ENCODE data around the gene MRPL51. TPM values are rescaled to one million over a fixed set of nuclear protein-coding genes. Genes with fewer than 3 reads are reported as not detected.

MRPL51 gene
- total RNA-seq, 1 experiment from 2014 or later = 265 TPM

- no peak for TF ChIP-seq TCF7L2 (IDR thresholded peaks at IDR 0.05; ENCODE audit: borderline replicate concordance, extremely low read depth, insufficient read depth, insufficient read length)
- TF ChIP-seq MAX (IDR thresholded peaks at IDR 0.05) = no peak
- TF ChIP-seq POLR2A (IDR thresholded peaks at IDR 0.05; ENCODE audit: borderline replicate concordance, extremely low read depth, insufficient read depth, insufficient read length) = no peak
Observed at GRCh38 chr12:6524648-6525047, 31.6 kb upstream of the MRPL51 start (continued).

- Histone ChIP-seq H3K9me2 (ENCODE audit: insufficient read depth) (no peaks in the 10 kb centered on the region), H3K27ac (ENCODE audit: low read depth, low read length) (no peak overlapping the region), H3K79me2 (ENCODE audit: insufficient read depth, low read length) (no peaks in the 10 kb centered on the region), H3K4me1 (ENCODE audit: control insufficient read depth in 1 of 2, insufficient read depth in 2 of 2, low read length in 2 of 2) (no peaks in the 10 kb centered on the region), H3K4me2 (ENCODE audit: low read length) (no peak overlapping the region), H3K4me3 (replicated peaks in 1 of 2; ENCODE audit: low read depth in 1 of 2, low read length in 2 of 2) (no peak overlapping the region), H4K20me1 (ENCODE audit: insufficient read depth) (no peaks in the 10 kb centered on the region), H2AFZ (ENCODE audit: low read depth, low read length, poor library complexity, severe bottlenecking) (no peak overlapping the region), H3K36me3 (ENCODE audit: control insufficient read depth in 1 of 2, insufficient read depth in 2 of 2, low read length in 2 of 2) (peaks cover 74 to 79% of the 10 kb centered on the region in 2 experiments), H3K27me3 (ENCODE audit: insufficient read depth, low read length) (no peaks in the 10 kb centered on the region), H3K9me3 (ENCODE audit: control insufficient read depth in 1 of 2, insufficient read depth in 1 of 2, low read depth in 1 of 2, low read length in 2 of 2) (no peaks in the 10 kb centered on the region), H3K9ac (ENCODE audit: low read length) (no peak overlapping the region)
- no peak for ATAC-seq
- ChIA-PET POLR2A (interaction anchor here (1.2 to 1.5 kb wide), 2 partner anchors 9 to 10 kb away, joined by 3 to 5 read pairs; partner anchors contain the start of gene GAPDH), RAD21 (ENCODE audit: low non-redundant PET in 1 of 2, low total read pairs in 2 of 2, uncharacterized antibody in 2 of 2, unreplicated experiment in 2 of 2) (no interaction called here), CTCF (no interaction called here)
- intact Hi-C loops (cut with micrococcal nuclease) = no loop called here
- no peak for DNase-seq (ENCODE audit: low read depth, low spot score)
- TF ChIP-seq EGR1 (IDR thresholded peaks at IDR 0.05; ENCODE audit: low read depth) = no peak
- no TSS peak for BruUV-seq (replicated peaks)
Observed at GRCh38 chr12:6523708-6524107, 30.6 kb upstream of the MRPL51 start.

- H3K4me3 ChIP-seq (replicated peaks in 1 of 2; ENCODE audit: low read depth in 1 of 2, low read length in 2 of 2) = no peak overlapping the region
- H3K4me2 ChIP-seq (ENCODE audit: low read length) = no peak overlapping the region
- DNase-seq (ENCODE audit: low read depth, low spot score) (no peak), ATAC-seq (no peak)
- H2AFZ ChIP-seq (ENCODE audit: low read depth, low read length, poor library complexity, severe bottlenecking) = no peak overlapping the region
- H3K36me3 ChIP-seq (ENCODE audit: control insufficient read depth in 1 of 2, insufficient read depth in 2 of 2, low read length in 2 of 2) = peaks cover 74 to 75% of the 10 kb centered on the region in 2 experiments
- no peaks in the 10 kb centered on the region for H3K27me3 ChIP-seq (ENCODE audit: insufficient read depth, low read length)
- no peaks in the 10 kb centered on the region for H3K9me3 ChIP-seq (ENCODE audit: control insufficient read depth in 1 of 2, insufficient read depth in 1 of 2, low read depth in 1 of 2, low read length in 2 of 2)
- CTCF ChIA-PET = no interaction called here
- POLR2A ChIA-PET = no interaction called here
- BruUV-seq (replicated peaks) = no TSS peak
- no peaks in the 10 kb centered on the region for H3K4me1 ChIP-seq (ENCODE audit: control insufficient read depth in 1 of 2, insufficient read depth in 2 of 2, low read length in 2 of 2)
- H4K20me1 ChIP-seq (ENCODE audit: insufficient read depth) = no peaks in the 10 kb centered on the region
- RAD21 ChIA-PET (ENCODE audit: low non-redundant PET in 1 of 2, low total read pairs in 2 of 2, uncharacterized antibody in 2 of 2, unreplicated experiment in 2 of 2) = no interaction called here
- H3K9me2 ChIP-seq (ENCODE audit: insufficient read depth) = no peaks in the 10 kb centered on the region
- TF ChIP-seq ZBTB33 (IDR thresholded peaks at IDR 0.05; ENCODE audit: extremely low read depth, insufficient replicate concordance, low read length) = no peak
- TF ChIP-seq CBX3 (IDR thresholded peaks at IDR 0.05; ENCODE audit: low read depth) = no peak
- TF ChIP-seq EGR1 (IDR thresholded peaks at IDR 0.05; ENCODE audit: low read depth) = no peak
- no peak for TF ChIP-seq ATF3 (IDR thresholded peaks at IDR 0.05)
- TF ChIP-seq MAX (IDR thresholded peaks at IDR 0.05) = no peak
- TF ChIP-seq RAD21 (IDR thresholded peaks at IDR 0.05; ENCODE audit: low read depth) = no peak
- TF ChIP-seq SRF (IDR thresholded peaks at IDR 0.05; ENCODE audit: low read depth) = no peak
- no peak for TF ChIP-seq JUND (IDR thresholded peaks at IDR 0.05)
- TF ChIP-seq FOSL1 (IDR thresholded peaks at IDR 0.05; ENCODE audit: low read depth) = no peak
- no peak for TF ChIP-seq ZFX (IDR thresholded peaks at IDR 0.05)
- no peak for TF ChIP-seq SIN3A (IDR thresholded peaks at IDR 0.05; ENCODE audit: low read depth)
- TF ChIP-seq EZH2 (IDR thresholded peaks at IDR 0.05) = no peak
- TF ChIP-seq SP1 (IDR thresholded peaks at IDR 0.05; ENCODE audit: low read depth) = no peak
- no peak for TF ChIP-seq CEBPB (IDR thresholded peaks at IDR 0.05; ENCODE audit: low read depth)
- H3K79me2 ChIP-seq (ENCODE audit: insufficient read depth, low read length) = no peaks in the 10 kb centered on the region
- intact Hi-C loops (cut with micrococcal nuclease) = no loop called here
- H3K9ac ChIP-seq (ENCODE audit: low read length) = no peak overlapping the region
- no peak overlapping the region for H3K27ac ChIP-seq (ENCODE audit: low read depth, low read length)
Observed at GRCh38 chr12:6522193-6522592, 29.1 kb upstream of the MRPL51 start.

Data from HCT116 (cell line).